SKM-1 (cell line): ENCODE results near the gene GALNT7.

Experiments used
- DNase-seq: peaks from one replicate; lab custom pipeline; 2025; ENCODE audit not compliant: unreplicated experiment; lab: John Stamatoyannopoulos, UW

Gene GALNT7

GRCh38 chr4:173288698-173289352 lies 120.2 kb downstream of the GALNT7 start:
- DNase-seq, result no peak

- DNase-seq, result no peak
Measured at GRCh38 chr4:173289353-173289727, 120.7 kb downstream of the GALNT7 start.

GRCh38 chr4:173291899-173292298 lies 123.3 kb downstream of the GALNT7 start:
- DNase-seq, result no peak

- DNase-seq, result no peak
Measured at GRCh38 chr4:173293663-173294062, 125.1 kb downstream of the GALNT7 start.

GRCh38 chr4:173294444-173294843 lies 125.8 kb downstream of the GALNT7 start:
- DNase-seq, result no peak

GRCh38 chr4:173301518-173302201 lies 133.0 kb downstream of the GALNT7 start:
- peak; percentile 21 for DNase-seq

GRCh38 chr4:173307778-173308177 lies 139.2 kb downstream of the GALNT7 start:
- DNase-seq, result no peak

- no peak for DNase-seq
Measured at GRCh38 chr4:173311368-173311767, 142.8 kb downstream of the GALNT7 start.

- no peak for DNase-seq
Measured at GRCh38 chr4:173314715-173315114, 146.1 kb downstream of the GALNT7 start.

GRCh38 chr4:173316060-173316459 lies 147.4 kb downstream of the GALNT7 start:
- DNase-seq, result no peak

GRCh38 chr4:173317004-173317403 lies 148.4 kb downstream of the GALNT7 start:
- no peak for DNase-seq

GRCh38 chr4:173318240-173318639 lies 149.6 kb downstream of the GALNT7 start:
- no peak for DNase-seq

- no peak for DNase-seq
Measured at GRCh38 chr4:173318648-173319211, 150.1 kb downstream of the GALNT7 start.

- no peak for DNase-seq
Measured at GRCh38 chr4:173319696-173320095, 151.1 kb downstream of the GALNT7 start.

GRCh38 chr4:173325007-173325736 lies 156.6 kb downstream of the GALNT7 start:
- DNase-seq, result no peak

- no peak for DNase-seq
Measured at GRCh38 chr4:173328236-173328901, 159.8 kb downstream of the GALNT7 start.

GRCh38 chr4:173330590-173330989 lies 162.0 kb downstream of the GALNT7 start:
- no peak for DNase-seq

GRCh38 chr4:173332021-173332487 lies 163.4 kb downstream of the GALNT7 start:
- DNase-seq, result no peak

GRCh38 chr4:173332963-173333657 lies 164.5 kb downstream of the GALNT7 start:
- DNase-seq, result no peak

GRCh38 chr4:173333658-173334084 lies 165.1 kb downstream of the GALNT7 start:
- no peak for DNase-seq
